ACC112 (cell line): ENCODE data around the gene SLC7A5.

ENCODE experiments used
- H2AFZ ChIP-seq: fragments of 200-600 bp; sonication (generic); one replicate; pipeline ENCODE4 v1.6.0; 2017; ENCODE audit warnings: antibody characterized with exemption, low read length; ENCODE audit not compliant: unreplicated experiment
- H3K27ac ChIP-seq: fragments of 200-600 bp; sonication (generic); 2 replicates; pipeline ENCODE4 v1.5.1; 2014; ENCODE audit warnings: low read depth, mild to moderate bottlenecking, antibody characterized with exemption, low read length, moderate library complexity
- H3K27me3 ChIP-seq: fragments of 200-600 bp; sonication (generic); 2 replicates; pipeline ENCODE4 v1.6.1; 2014; ENCODE audit warnings: mild to moderate bottlenecking, antibody characterized with exemption, low read length, moderate library complexity, mixed read lengths; ENCODE audit not compliant: insufficient read depth
- H3K36me3 ChIP-seq: fragments of 200-600 bp; sonication (generic); 2 replicates; pipeline ENCODE4 v1.6.1; 2016; ENCODE audit warnings: mild to moderate bottlenecking, antibody characterized with exemption, low read length, moderate library complexity, mixed read lengths; ENCODE audit not compliant: insufficient read depth
- H3K4me1 ChIP-seq: fragments of 200-600 bp; sonication (generic); one replicate; pipeline ENCODE4 v1.6.1; 2016; ENCODE audit warnings: low read length, mixed read lengths; ENCODE audit not compliant: insufficient read depth, unreplicated experiment, control insufficient read depth
- H3K4me3 ChIP-seq: fragments of 200-600 bp; sonication (generic); 2 replicates; pipeline ENCODE4 v1.5.1; 2014; ENCODE audit warnings: mild to moderate bottlenecking, low read depth, low read length
- H3K79me2 ChIP-seq: fragments of 200-600 bp; sonication (generic); one replicate; pipeline ENCODE4 v1.6.0; 2016; ENCODE audit warnings: low read length; ENCODE audit not compliant: control insufficient read depth, unreplicated experiment, insufficient read depth

SLC7A5 gene

DNA sequence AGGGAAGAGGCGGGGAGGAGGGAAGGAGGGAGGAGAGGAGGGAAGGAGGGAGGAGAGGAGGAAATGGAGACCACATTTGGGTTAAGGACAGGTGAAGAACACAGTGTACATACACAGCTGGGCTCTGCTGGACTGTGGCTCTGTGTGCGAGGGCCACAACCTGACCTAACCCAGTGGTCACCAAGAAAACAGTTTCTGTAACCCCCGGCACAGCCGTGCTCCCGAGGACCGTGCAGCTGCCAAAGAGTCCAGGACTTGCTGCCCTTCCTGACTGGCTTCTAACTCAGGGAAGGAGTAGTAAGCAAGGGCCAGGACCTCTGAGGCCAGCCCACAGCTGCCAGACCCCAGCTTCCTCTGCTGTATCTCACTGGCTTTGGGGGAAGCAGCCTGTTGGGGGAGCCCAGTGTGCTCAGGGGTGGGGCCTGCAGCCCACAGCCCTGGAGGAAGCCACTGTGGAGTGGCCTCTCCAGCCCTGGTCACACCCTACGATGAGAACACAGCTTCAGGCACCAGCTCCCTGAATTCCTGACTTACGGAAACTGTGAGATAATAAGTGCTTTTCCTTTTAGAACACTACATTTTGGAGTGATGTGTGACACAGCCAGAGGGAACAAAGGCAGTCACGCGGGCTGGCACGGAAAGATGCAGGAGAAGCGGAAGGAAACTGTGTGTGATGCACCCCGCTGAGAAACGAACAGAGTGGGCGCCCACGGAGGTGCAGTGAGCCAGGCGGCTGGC is 32.3 kb downstream of the SLC7A5 start:
- no peaks in the 10 kb centered on the region for H3K27me3 ChIP-seq
- H3K4me3 ChIP-seq = no peak overlapping the region
- H3K27ac ChIP-seq = no peak overlapping the region
- H3K79me2 ChIP-seq = no peaks in the 10 kb centered on the region
- H3K4me1 ChIP-seq = no peaks in the 10 kb centered on the region
- H2AFZ ChIP-seq = no peak overlapping the region
- no peaks in the 10 kb centered on the region for H3K36me3 ChIP-seq

DNA sequence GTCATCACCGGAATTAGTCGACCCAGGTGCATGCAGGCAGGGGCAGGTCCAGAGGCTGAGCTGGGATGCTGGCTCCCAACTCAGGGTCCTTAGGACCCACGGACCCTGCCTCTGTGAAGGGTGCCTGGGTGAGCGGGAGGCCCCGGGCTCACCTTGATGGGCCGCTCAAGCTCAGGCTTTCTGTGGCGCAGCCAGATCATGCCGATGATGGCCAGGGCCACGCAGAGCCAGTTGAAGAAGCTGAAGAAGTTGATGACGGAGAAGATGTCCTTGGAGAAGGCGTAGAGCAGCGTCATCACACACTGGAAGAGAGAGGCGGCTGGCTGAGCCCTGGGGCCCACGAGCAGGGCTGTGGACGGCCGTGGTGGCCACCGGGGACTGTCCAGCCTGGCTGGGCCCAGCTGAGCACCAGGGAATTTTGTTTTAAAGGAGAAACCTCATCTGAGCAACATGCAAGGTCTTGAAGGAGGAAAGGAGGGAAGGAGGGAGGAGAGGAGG is 32.9 kb downstream of the SLC7A5 start:
- Histone ChIP-seq H3K36me3 (no peaks in the 10 kb centered on the region), H3K4me1 (no peaks in the 10 kb centered on the region), H3K27ac (no peak overlapping the region)

DNA sequence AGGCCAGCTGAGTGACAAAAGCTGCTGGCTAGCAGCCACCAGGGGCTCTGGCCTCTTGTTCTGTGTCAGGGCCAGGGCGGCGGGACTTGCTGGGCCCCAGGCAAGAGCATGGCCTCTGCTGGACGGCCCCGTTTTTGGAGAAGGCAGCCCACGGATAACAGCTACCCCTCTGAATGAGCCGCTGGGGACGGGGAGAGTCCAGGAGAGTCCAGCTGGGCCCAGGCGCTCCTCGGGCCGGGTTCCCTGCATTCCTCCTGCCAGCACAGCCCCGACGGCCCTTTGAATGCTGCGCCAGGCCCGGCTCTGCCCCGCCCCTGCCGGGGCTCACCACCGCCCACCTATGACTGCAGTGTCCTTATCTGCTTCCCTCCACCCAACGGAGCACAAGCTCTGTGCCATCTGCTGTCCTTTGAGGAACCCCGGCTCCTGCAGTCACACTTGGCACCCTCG is 33.4 kb downstream of the SLC7A5 start:
- H2AFZ ChIP-seq = no peak overlapping the region
- no peaks in the 10 kb centered on the region for H3K4me1 ChIP-seq
- no peak overlapping the region for H3K27ac ChIP-seq
- H3K79me2 ChIP-seq = no peaks in the 10 kb centered on the region
- no peaks in the 10 kb centered on the region for H3K27me3 ChIP-seq
- no peaks in the 10 kb centered on the region for H3K36me3 ChIP-seq
- H3K4me3 ChIP-seq = no peak overlapping the region

More for the DNA sequence above, 32.9 kb downstream of the SLC7A5 start:
- Histone ChIP-seq H3K79me2 (no peaks in the 10 kb centered on the region), H3K27me3 (no peaks in the 10 kb centered on the region), H2AFZ (no peak overlapping the region), H3K4me3 (no peak overlapping the region)

DNA sequence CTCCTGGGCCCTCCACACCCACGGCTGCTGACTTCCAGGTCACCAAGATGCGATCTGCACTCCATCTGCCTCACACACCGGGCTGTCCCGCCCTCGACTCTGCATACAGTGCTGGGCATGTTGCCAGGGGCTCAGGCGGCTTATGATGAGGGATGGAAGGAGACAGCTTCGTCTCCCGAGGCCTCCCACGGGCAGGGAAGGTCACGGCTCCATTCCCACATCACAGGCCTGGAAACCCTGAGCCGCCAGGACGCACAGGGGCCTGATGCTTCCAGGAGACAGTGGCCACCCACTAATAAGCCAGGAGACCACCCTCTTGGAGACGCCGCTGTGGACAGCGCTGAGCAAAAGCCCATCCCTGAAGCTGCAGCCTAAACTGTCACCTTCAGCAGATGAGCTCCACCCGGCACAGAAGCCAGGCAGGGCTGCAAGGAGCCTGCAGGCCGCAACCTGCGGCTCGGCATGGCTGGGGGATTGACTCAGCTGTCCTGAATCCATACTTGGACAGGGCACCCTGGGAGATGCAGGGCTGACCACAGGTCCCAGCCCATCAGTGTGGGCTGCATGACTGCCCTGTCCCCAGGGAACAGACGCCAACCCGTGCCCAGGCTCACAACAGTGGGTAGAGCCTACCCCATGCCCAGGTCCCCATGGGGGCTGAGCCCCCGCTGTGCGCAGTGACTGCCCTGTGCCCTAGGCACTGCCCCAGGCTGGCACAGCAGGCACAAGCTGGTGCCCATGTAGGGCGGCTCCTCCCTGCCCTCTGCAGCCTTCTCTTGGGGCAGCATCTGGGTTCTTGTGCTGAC is 34.4 kb downstream of the SLC7A5 start:
- Histone ChIP-seq H3K4me3 (no peak overlapping the region), H3K27ac (no peak overlapping the region), H3K79me2 (no peaks in the 10 kb centered on the region), H2AFZ (no peak overlapping the region), H3K4me1 (no peaks in the 10 kb centered on the region), H3K27me3 (no peaks in the 10 kb centered on the region), H3K36me3 (no peaks in the 10 kb centered on the region)

DNA sequence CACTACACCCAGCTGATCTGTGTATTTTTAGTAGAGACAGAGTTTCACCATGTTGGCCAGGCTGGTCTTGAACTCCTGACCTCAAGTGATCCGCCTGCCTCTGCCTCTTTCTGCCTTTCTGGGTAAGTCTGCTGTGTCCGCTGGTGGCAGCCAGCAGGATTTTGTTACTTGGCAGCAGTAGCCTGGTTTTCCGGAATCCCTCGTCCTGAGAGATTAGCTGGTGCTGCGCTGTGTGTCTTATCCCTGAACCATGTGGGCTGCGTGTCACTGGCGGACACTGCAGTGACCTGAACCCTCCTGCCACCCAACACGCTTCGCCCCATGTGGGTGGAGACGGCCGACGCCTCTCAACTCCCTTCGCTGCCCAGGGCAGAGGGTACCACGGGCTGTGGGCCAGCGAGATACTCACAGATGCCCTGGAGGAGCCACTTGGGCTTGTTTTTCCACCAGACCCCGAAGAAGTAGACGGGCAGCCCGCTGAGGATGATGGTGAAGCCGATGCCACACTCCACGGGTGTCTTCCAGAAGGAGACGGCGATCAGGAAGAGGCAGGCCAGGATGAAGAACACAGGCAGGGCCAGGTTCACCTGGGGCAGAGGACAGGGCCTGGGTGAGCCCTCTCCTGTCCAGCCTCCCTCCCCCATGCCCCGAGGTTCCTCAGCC is 35.2 kb downstream of the SLC7A5 start:
- no peak overlapping the region for H2AFZ ChIP-seq
- H3K79me2 ChIP-seq = no peaks in the 10 kb centered on the region
- H3K4me3 ChIP-seq = no peak overlapping the region
- no peaks in the 10 kb centered on the region for H3K4me1 ChIP-seq
- H3K27me3 ChIP-seq = no peaks in the 10 kb centered on the region
- H3K36me3 ChIP-seq = no peaks in the 10 kb centered on the region
- no peak overlapping the region for H3K27ac ChIP-seq

DNA sequence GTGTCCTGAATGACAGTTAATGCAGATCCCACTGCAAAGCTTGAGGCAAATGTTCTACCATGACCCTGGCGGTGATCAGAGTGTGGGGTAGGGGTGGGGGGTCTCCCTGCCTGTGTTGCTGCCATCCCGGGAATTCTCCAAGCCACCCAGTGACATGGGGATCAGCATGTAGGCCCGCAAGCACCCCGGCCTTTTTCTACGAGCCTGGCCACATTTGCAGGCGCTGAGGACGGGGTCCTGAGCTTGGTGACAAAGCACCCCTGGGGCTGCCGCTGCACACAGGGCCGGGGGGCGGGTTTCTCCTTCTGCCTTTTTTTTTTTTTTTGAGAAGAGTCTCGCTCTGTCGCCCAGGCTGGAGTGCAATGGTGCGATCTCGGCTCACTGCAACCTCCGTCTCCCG is 35.8 kb downstream of the SLC7A5 start:
- Histone ChIP-seq H3K4me1 (no peaks in the 10 kb centered on the region), H3K27ac (no peak overlapping the region), H3K27me3 (no peaks in the 10 kb centered on the region), H3K79me2 (no peaks in the 10 kb centered on the region), H2AFZ (no peak overlapping the region), H3K36me3 (no peaks in the 10 kb centered on the region), H3K4me3 (no peak overlapping the region)

DNA sequence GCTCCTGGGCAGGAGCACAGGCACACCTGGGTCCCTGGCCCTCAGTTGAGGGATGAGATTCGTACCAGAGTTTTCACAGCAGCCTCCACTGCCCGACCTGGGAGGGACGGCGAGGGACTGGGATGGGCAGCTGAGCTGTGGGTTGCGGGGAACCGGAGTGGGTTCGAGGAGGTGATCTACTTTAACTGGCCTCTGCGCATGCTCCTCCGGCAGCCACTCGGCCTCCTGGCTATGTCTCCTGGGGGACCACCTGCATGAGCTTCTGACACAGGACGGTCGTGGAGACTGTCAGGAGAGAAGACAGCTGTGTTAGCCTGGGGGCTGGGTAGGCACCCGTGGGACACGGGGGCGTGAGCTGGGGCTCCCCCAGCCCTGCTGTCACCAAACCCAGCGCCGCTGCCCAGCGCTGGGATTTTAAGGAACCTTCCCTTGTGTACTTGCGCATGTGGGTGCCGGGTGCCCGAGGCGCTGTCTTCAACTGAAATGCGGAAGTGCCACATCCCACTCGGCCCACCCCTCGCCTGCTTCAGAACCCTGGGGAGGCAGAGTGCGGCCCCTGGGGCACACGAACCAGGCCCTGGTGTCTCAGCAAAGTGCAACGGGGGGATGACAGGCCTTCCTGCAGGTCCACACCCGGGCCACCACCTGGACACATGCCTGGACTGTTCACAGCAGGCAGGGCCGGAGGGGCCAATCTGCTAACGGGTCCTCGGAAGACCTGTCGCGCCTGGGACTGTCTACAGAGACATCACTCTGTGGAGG is 36.4 kb downstream of the SLC7A5 start:
- H3K27ac ChIP-seq = no peak overlapping the region
- H3K36me3 ChIP-seq = no peaks in the 10 kb centered on the region
- no peak overlapping the region for H3K4me3 ChIP-seq
- no peak overlapping the region for H2AFZ ChIP-seq
- H3K27me3 ChIP-seq = no peaks in the 10 kb centered on the region
- no peaks in the 10 kb centered on the region for H3K4me1 ChIP-seq
- H3K79me2 ChIP-seq = no peaks in the 10 kb centered on the region

DNA sequence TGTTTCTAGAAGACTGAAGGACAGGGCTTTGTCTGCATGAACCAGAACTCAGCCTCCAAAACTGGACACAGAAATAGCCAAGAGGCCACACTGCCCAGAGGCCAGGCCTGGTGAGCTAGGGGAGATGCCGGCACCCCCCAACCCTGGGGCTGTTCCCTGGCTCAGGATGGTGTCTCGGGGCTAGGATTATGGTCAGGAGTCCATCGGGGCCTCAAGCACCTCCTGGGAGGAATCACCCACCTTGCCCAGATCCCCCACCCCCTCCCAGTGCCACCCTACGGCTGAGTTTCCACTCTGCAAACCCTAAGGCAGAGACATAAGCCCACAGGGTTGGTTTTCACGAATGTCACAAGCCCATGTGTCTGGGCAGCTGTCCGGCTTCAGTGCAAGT is 37.2 kb downstream of the SLC7A5 start:
- Histone ChIP-seq H3K36me3 (no peaks in the 10 kb centered on the region), H3K27me3 (no peaks in the 10 kb centered on the region), H3K79me2 (no peaks in the 10 kb centered on the region), H3K4me1 (no peaks in the 10 kb centered on the region), H3K27ac (no peak overlapping the region), H3K4me3 (no peak overlapping the region), H2AFZ (no peak overlapping the region)

DNA sequence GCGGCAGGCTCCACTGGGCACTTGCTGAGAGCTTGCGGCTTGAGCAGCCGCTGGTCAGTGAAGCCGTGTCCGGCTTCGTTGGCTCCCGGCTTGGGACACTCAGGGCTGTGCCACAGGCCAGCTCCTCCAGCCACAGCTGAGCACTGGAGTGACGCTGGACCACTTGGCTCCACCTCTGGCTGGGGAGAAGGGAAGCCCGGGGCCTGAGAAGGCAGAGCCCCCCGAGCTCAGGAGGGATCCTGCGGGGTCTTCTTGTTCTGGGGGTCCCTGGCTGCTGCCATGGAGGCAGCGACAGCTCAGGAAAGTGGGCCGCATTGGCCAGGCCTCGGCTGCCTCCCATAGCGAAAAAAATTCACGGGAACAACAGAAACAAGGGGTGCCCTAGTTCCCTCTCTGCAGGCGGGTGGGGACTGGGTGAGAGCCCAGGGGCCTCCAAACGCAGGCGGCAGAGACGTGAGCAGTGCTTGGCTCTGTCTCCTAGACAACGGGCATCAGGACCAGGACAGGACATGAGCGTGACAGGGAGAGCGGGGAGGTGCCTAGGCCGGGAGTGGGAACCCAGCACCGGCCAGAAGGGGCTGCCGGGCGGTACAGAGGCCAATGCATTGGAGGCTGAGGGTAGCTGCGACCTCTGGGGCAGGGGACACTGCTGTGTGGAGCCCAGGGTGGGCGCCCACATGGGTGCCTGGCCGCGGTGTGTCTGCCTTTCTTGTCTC is 37.7 kb downstream of the SLC7A5 start:
- Histone ChIP-seq H3K27me3 (no peaks in the 10 kb centered on the region), H2AFZ (no peak overlapping the region), H3K4me1 (no peaks in the 10 kb centered on the region), H3K79me2 (no peaks in the 10 kb centered on the region), H3K4me3 (no peak overlapping the region), H3K27ac (no peak overlapping the region), H3K36me3 (no peaks in the 10 kb centered on the region)
